GM12891 (cell line): ENCODE data around the gene SYPL1.

Experiments
- POLR2A ChIP-seq: IDR thresholded peaks from 2 replicates; pipeline ENCODE4 v1.6.1; 2011; ENCODE audit warnings: low read depth, low read length, control low read depth
- POLR2AphosphoS5 ChIP-seq: IDR thresholded peaks from 2 replicates; pipeline ENCODE4 v1.6.1; 2011; ENCODE audit warnings: low read depth, low read length, control low read depth
- POU2F2 ChIP-seq: IDR thresholded peaks from 2 replicates; pipeline ENCODE4 v1.6.1; 2011; ENCODE audit warnings: low read depth, mild to moderate bottlenecking, control low read depth, low read length, moderate library complexity
- SPI1 ChIP-seq: IDR thresholded peaks from 2 replicates; pipeline ENCODE4 v1.6.1; 2011; ENCODE audit warnings: low read depth, low read length, control low read depth
- TAF1 ChIP-seq: IDR thresholded peaks from 2 replicates; pipeline ENCODE4 v1.6.1; 2011; ENCODE audit warnings: low read depth, low read length, control low read depth

GRCh38 chr7:106127984-106128780, 16.1 kb upstream of the SYPL1 start:
- TF ChIP-seq POLR2AphosphoS5 (no peak), TAF1 (no peak), POLR2A (no peak), POU2F2 (no peak), SPI1 (no peak)
